DND-41 (cell line): ENCODE results near the gene ANO1.

Experiments used
- EZH2 ChIP-seq: IDR thresholded peaks from 3 replicates; pipeline ENCODE4 v1.6.1; 2012; ENCODE audit warnings: borderline replicate concordance, low read depth, mild to moderate bottlenecking, moderate library complexity, low read length, inconsistent platforms; ENCODE audit not compliant: severe bottlenecking
- TF ChIP-seq, protein P1 (sequence below): IDR thresholded peaks from 2 replicates; pipeline ENCODE4 v1.5.1; 2012; ENCODE audit warnings: borderline replicate concordance, low read length, moderate library complexity, mild to moderate bottlenecking; ENCODE audit not compliant: poor library complexity, severe bottlenecking; ENCODE audit errors: extremely low read depth

DNA sequence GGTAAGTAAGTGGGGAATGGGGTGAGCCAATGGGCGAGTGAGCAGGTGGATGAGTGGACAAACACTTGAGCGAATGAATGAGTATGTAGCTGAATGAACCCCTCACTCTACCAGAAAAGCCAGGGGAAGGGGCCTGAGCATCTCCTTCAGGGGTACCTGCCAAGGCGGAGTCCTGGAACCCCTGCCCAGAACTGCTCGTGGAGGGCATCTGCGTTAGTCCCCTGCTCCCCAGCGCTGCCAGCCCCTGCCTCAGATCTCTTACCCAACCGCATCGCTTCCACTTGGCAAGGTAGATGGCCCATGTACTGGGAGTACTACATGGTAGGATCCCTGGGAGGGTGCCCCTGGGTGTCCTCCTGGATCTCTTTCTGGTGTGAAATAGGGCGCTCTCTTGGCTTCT lies 7.4 kb upstream of the ANO1 start:
- TF ChIP-seq, protein P1, sequence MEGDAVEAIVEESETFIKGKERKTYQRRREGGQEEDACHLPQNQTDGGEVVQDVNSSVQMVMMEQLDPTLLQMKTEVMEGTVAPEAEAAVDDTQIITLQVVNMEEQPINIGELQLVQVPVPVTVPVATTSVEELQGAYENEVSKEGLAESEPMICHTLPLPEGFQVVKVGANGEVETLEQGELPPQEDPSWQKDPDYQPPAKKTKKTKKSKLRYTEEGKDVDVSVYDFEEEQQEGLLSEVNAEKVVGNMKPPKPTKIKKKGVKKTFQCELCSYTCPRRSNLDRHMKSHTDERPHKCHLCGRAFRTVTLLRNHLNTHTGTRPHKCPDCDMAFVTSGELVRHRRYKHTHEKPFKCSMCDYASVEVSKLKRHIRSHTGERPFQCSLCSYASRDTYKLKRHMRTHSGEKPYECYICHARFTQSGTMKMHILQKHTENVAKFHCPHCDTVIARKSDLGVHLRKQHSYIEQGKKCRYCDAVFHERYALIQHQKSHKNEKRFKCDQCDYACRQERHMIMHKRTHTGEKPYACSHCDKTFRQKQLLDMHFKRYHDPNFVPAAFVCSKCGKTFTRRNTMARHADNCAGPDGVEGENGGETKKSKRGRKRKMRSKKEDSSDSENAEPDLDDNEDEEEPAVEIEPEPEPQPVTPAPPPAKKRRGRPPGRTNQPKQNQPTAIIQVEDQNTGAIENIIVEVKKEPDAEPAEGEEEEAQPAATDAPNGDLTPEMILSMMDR: no peak
- no peak for TF ChIP-seq EZH2
